K562 (cell line): ENCODE measurements around the gene PLEKHM3. TPM values are rescaled to one million over a fixed set of nuclear protein-coding genes. Genes with fewer than 3 reads are reported as not detected.

Experiments
- ZNF407 ChIP-seq: fragments of 450-650 bp; IDR thresholded peaks from 2 replicates; pipeline ENCODE4 v1.6.1; 2016; ENCODE audit warnings: low read depth
- polyA plus RNA-seq, 8 experiments: library from polyadenylated mRNA; depleted of rRNA in 4 of 8; stranded (reverse) in 5 of 8; unstranded in 3 of 8; fragments of >200 nt; fragmentation: Nextera tagmentation in 2 of 8; fragmentation: Illumina TruSeq in 1 of 8; extraction: Ambion mirVana in 2 of 8; extraction: Trizol in 1 of 8; gene quantifications; 2 replicates each; pipeline versions ENCODE4 v1.2.1 to v1.2.3, GENCODE V29; 2011 to 2014; ENCODE audit warnings: inconsistent platforms in 1 of 8, missing spikeins in 1 of 8
- total RNA-seq, 7 experiments: library from RNA; depleted of rRNA in 6 of 7; stranded (reverse); fragments of >200 nt in 6 of 7; fragmentation: Illumina TruSeq in 2 of 7; extraction: Trizol in 2 of 7; gene quantifications; 2 replicates each; pipeline versions ENCODE4 v1.2.1 to v1.2.3, GENCODE V29; 2011 to 2021; ENCODE audit warnings: low replicate concordance in 1 of 7

PLEKHM3 gene
- total and polyA plus RNA-seq, 9 of the 15 experiments (the other 6 are each of a cell fraction or from before 2014, with no cell fraction given), result 0.24 to 1.6 (median 1.0) TPM

- TF ChIP-seq ZNF407, result no peak
Observed at GRCh38 chr2:207952564-207953345, 72.6 kb downstream of the PLEKHM3 start (continued).
